K562 (cell line): ENCODE data around the gene FAM53A. TPM values are rescaled to one million over a fixed set of nuclear protein-coding genes. Genes with fewer than 3 reads are reported as not detected.

Source experiments
- CCNT2 ChIP-seq: IDR thresholded peaks from 2 replicates; pipeline ENCODE4 v1.6.1; 2011; ENCODE audit warnings: borderline replicate concordance, low read depth, mild to moderate bottlenecking, moderate library complexity, mixed read lengths, low read length; ENCODE audit not compliant: insufficient read length; ENCODE audit errors: extremely low read depth
- FOXK1 ChIP-seq: sonication (generic); formaldehyde crosslinking; IDR thresholded peaks from 2 replicates; pipeline ENCODE4 v1.8.0; 2022; ENCODE audit warnings: missing genetic modification reagents, mild to moderate bottlenecking, borderline replicate concordance
- FOXM1 ChIP-seq, 2 experiments: fragments of 450-650 bp in 1 of 2; sonication (generic) in 1 of 2; formaldehyde crosslinking in 1 of 2; IDR thresholded peaks; 2 replicates each; pipeline versions ENCODE4 v1.6.1 to v1.9.0; 2017 to 2022; ENCODE audit warnings: low read depth in 2 of 2, mild to moderate bottlenecking in 2 of 2, missing genetic modification reagents in 1 of 2, moderate library complexity in 1 of 2
- KAT8 ChIP-seq: fragments of 450-650 bp; IDR thresholded peaks from 2 replicates; pipeline ENCODE4 v1.6.1; 2016; ENCODE audit warnings: low read depth, mild to moderate bottlenecking
- MAFK ChIP-seq: IDR thresholded peaks from 2 replicates; pipeline ENCODE4 v1.6.1; 2011; ENCODE audit warnings: low read length, improper control_type of control experiment
- MYC ChIP-seq, 2 experiments: fragments of 250-450 bp in 1 of 2; sonication (Bioruptor Pico) in 1 of 2; IDR thresholded peaks; 2 replicates each; pipeline versions ENCODE4 v1.5.1 to v1.6.1; 2012 to 2021; ENCODE audit warnings: low read depth in 2 of 2, borderline replicate concordance in 1 of 2, improper control_type of control experiment in 1 of 2, low read length in 1 of 2, mild to moderate bottlenecking in 1 of 2, moderate library complexity in 1 of 2
- NCOA6 ChIP-seq: fragments of 450-650 bp; IDR thresholded peaks from 2 replicates; pipeline ENCODE4 v1.6.1; 2017; ENCODE audit warnings: mild to moderate bottlenecking
- NFIC ChIP-seq: fragments of 450-650 bp; IDR thresholded peaks from 2 replicates; pipeline ENCODE4 v1.6.1; 2017; ENCODE audit warnings: mild to moderate bottlenecking, inconsistent platforms
- PCBP2 ChIP-seq: fragments of 200-400 bp; formaldehyde crosslinking; IDR thresholded peaks from 2 replicates; pipeline ENCODE4 v1.6.1; 2018; ENCODE audit warnings: low read length, low read depth, mild to moderate bottlenecking, moderate library complexity; ENCODE audit not compliant: poor library complexity, severe bottlenecking
- TRIM24 ChIP-seq, 2 experiments: fragments of 450-650 bp; IDR thresholded peaks; 2 replicates each; pipeline ENCODE4 v1.6.1; 2016
- YBX1 ChIP-seq: fragments of 450-650 bp; IDR thresholded peaks from 2 replicates; pipeline ENCODE4 v1.7.1; 2016; ENCODE audit warnings: mild to moderate bottlenecking
- ZBTB40 ChIP-seq, 2 experiments: fragments of 450-650 bp in 1 of 2; sonication (generic) in 1 of 2; formaldehyde crosslinking in 1 of 2; IDR thresholded peaks; 2 replicates each; pipeline versions ENCODE4 v1.7.1 to v1.9.0; 2016 to 2022; ENCODE audit warnings: inconsistent platforms in 1 of 2, mild to moderate bottlenecking in 1 of 2, missing genetic modification reagents in 1 of 2
- ZMIZ1 ChIP-seq, 2 experiments: fragments of 150-350 bp in 1 of 2; IDR thresholded peaks; 2 replicates each; pipeline ENCODE4 v1.6.1; 2012 to 2016; ENCODE audit warnings: low read depth in 2 of 2, low read length in 2 of 2, mild to moderate bottlenecking in 1 of 2, moderate library complexity in 1 of 2
- polyA plus RNA-seq, 8 experiments: library from polyadenylated mRNA; depleted of rRNA in 4 of 8; stranded (reverse) in 5 of 8; unstranded in 3 of 8; fragments of >200 nt; fragmentation: Nextera tagmentation in 2 of 8; fragmentation: Illumina TruSeq in 1 of 8; extraction: Ambion mirVana in 2 of 8; extraction: Trizol in 1 of 8; gene quantifications; 2 replicates each; pipeline versions ENCODE4 v1.2.1 to v1.2.3, GENCODE V29; 2011 to 2014; ENCODE audit warnings: inconsistent platforms in 1 of 8, missing spikeins in 1 of 8
- total RNA-seq, 7 experiments: library from RNA; depleted of rRNA in 6 of 7; stranded (reverse); fragments of >200 nt in 6 of 7; fragmentation: Illumina TruSeq in 2 of 7; extraction: Trizol in 2 of 7; gene quantifications; 2 replicates each; pipeline versions ENCODE4 v1.2.1 to v1.2.3, GENCODE V29; 2011 to 2021; ENCODE audit warnings: low replicate concordance in 1 of 7

The FAM53A gene
- total and polyA plus RNA-seq, 9 of the 15 experiments (the other 6 are each of a cell fraction or from before 2014, with no cell fraction given): 0.53 to 2.7 (median 1.4) TPM; not detected in 2

DNA sequence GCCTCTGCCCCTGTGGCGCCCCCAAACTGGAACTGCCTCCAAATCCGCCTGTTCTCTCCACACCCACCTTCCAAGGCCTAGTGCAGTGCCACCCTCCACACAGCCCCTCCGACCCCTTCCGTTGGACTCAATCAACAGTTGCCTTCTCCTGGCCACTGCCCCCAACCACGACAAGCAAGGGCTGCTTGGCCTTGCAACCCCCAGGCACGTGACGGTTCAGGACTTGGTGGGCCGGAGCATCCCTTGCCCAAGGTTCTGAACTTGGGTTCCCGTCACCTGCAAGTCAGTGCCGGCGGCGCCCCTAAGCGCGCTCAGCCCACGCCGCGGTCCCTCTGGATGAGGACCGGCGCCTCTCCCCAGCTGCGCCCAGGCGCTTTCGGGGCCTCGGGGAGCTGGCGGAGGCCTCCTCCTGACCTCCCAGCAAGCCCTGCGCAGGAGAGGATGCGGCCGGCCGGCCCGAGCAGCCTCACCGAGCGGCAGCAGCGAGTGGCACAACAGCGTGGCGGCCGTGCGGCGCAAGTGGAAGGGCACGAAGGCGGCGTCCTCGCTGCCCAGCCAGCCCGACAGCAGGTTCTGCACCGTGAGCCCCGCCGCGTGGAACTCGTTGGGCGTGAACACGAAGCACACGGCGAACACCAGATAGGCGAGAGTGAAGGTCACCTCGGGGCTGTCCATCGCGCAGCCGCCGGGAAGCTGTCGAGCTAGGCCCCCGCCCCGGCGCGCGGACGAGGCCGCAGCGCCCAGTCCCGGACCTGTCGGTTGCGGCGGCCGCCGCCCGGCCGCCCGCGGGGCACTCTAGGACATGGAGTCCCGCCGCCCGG, 36.3 kb upstream of the FAM53A start (continued):
- TF ChIP-seq ZMIZ1 (IDR thresholded peaks at IDR 0.05; ENCODE audit: low read depth in 2 of 2, low read length in 2 of 2) (no peak), MYC (IDR thresholded peaks at IDR 0.05; ENCODE audit: low read depth, low read length) (peak; percentile 73), MYC (CRISPR knock-in tag; IDR thresholded peaks at IDR 0.05; ENCODE audit: borderline replicate concordance, low read depth) (peak; percentile 60; the same call in 1 of the 2 replicates), TRIM24 (IDR thresholded peaks at IDR 0.05) (no peak), MAFK (no peak), KAT8 (no peak), YBX1 (no peak), PCBP2 (no peak), FOXM1 (IDR thresholded peaks at IDR 0.05; ENCODE audit: low read depth) (no peak), FOXM1 (CRISPR knock-in tag; IDR thresholded peaks at IDR 0.05; ENCODE audit: low read depth) (0 out of 2 replicates have a peak, but pooled peaks have one; percentile 39), ZBTB40 (IDR thresholded peaks at IDR 0.05) (0 out of 2 replicates have a peak, but pooled peaks have one; percentile 18), ZBTB40 (CRISPR knock-in tag; IDR thresholded peaks at IDR 0.05) (no peak), NFIC (peak; percentile 9; the same call in 1 of the 2 replicates), NCOA6 (no peak), FOXK1 (CRISPR knock-in tag) (peak; percentile 81; the same call in 1 of the 2 replicates), CCNT2 (peak; percentile 7)
